Measurements from ENCODE around the gene FUBP3. TPM values are rescaled to one million over a fixed set of nuclear protein-coding genes. Genes with fewer than 3 reads are reported as not detected.

Gene FUBP3
- total RNA-seq, 1 donor from 2014 or later: 87.2 TPM

DNA sequence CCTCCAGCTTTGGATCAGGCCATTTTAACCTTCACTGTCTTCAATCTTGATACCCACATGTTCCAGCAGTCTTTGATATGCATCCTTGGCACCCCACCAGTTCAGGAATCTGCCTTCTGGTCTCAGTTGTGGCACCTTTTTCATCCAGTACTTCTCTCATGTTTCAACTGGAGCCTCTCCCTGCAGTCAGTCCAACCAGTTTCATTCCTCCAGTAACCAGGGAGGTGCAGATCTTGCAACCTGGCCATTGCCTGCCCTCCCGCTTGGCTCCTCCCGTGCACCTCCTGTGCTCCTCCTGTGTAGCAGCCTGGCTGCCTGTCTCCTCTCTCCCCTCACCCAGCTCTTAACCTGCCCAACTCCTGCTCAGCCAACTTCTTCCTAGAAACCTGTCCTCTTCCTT, 20.2 kb downstream of the FUBP3 start:
- Histone ChIP-seq H3K4me3 (no peak overlapping the region), H3F3A (ENCODE audit: low read depth) (peaks cover 4% of the 10 kb centered on the region), H3K4me1 (no peaks in the 10 kb centered on the region), H2AFZ (replicated peaks) (no peak overlapping the region), H3K4me2 (no peak overlapping the region), H3K79me2 (ENCODE audit: low read depth) (peaks cover 14% of the 10 kb centered on the region), H3K36me3 (peaks cover 6% of the 10 kb centered on the region), H3K27me3 (no peaks in the 10 kb centered on the region), H3K9ac (no peak overlapping the region), H3K9me3 (ENCODE audit: low read depth) (no peaks in the 10 kb centered on the region), H4K20me1 (ENCODE audit: low read depth) (peaks cover 33% of the 10 kb centered on the region), H3K27ac (no peak overlapping the region)
- no peak for DNase-seq (ENCODE audit: low spot score)
- Mint-ChIP-seq H3K36me3 (peaks cover 27% of the 10 kb centered on the region), H3K9me3 (no peaks in the 10 kb centered on the region), H3K27ac (no peak overlapping the region), H3K4me3 (no peak overlapping the region), H3K27me3 (ENCODE audit: insufficient read depth, low read depth) (no peaks in the 10 kb centered on the region), H3K4me1 (no peaks in the 10 kb centered on the region)
- TF ChIP-seq, protein P1, sequence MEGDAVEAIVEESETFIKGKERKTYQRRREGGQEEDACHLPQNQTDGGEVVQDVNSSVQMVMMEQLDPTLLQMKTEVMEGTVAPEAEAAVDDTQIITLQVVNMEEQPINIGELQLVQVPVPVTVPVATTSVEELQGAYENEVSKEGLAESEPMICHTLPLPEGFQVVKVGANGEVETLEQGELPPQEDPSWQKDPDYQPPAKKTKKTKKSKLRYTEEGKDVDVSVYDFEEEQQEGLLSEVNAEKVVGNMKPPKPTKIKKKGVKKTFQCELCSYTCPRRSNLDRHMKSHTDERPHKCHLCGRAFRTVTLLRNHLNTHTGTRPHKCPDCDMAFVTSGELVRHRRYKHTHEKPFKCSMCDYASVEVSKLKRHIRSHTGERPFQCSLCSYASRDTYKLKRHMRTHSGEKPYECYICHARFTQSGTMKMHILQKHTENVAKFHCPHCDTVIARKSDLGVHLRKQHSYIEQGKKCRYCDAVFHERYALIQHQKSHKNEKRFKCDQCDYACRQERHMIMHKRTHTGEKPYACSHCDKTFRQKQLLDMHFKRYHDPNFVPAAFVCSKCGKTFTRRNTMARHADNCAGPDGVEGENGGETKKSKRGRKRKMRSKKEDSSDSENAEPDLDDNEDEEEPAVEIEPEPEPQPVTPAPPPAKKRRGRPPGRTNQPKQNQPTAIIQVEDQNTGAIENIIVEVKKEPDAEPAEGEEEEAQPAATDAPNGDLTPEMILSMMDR (IDR thresholded peaks at IDR 0.05): no peak

DNA sequence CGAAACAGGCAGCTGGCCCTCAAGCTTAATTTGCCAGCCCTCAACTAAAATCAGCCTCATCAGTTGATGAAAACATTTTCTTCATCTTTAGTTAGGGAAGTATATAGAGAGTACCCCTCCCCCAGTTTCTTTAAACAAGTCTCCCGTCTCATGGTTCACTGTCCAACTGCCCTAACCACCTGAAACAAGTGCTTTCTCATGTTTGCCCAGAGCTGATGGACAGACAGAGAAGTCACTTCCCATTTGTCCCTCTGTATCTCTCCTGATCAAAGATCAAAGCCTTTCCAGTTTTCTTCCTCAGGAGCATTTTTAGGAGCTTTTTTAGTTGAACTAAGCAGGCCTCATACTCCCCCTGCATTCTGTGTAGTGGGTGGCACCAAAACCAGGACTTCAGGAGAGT, 21.7 kb downstream of the FUBP3 start:
- Histone ChIP-seq H2AFZ (replicated peaks) (no peak overlapping the region), H3K4me2 (no peak overlapping the region), H4K20me1 (ENCODE audit: low read depth) (peaks cover 20% of the 10 kb centered on the region), H3K36me3 (peaks cover 6% of the 10 kb centered on the region), H3K27ac (no peak overlapping the region), H3K9ac (no peak overlapping the region), H3K9me3 (ENCODE audit: low read depth) (no peaks in the 10 kb centered on the region), H3K4me1 (no peaks in the 10 kb centered on the region), H3K27me3 (no peaks in the 10 kb centered on the region), H3F3A (ENCODE audit: low read depth) (peaks cover 4% of the 10 kb centered on the region), H3K4me3 (no peak overlapping the region), H3K79me2 (ENCODE audit: low read depth) (peaks cover 6% of the 10 kb centered on the region)
- TF ChIP-seq EZH2 (IDR thresholded peaks at IDR 0.05): no peak
- no peak for TF ChIP-seq EZH2phosphoT487 (IDR thresholded peaks at IDR 0.05)
- TF ChIP-seq, protein P1 (IDR thresholded peaks at IDR 0.05): no peak
- Mint-ChIP-seq H3K4me3 (no peak overlapping the region), H3K9me3 (no peaks in the 10 kb centered on the region), H3K36me3 (peaks cover 29% of the 10 kb centered on the region), H3K4me1 (no peaks in the 10 kb centered on the region), H3K27ac (no peak overlapping the region), H3K27me3 (ENCODE audit: insufficient read depth, low read depth) (no peaks in the 10 kb centered on the region)
- DNase-seq (ENCODE audit: low spot score): no peak

DNA sequence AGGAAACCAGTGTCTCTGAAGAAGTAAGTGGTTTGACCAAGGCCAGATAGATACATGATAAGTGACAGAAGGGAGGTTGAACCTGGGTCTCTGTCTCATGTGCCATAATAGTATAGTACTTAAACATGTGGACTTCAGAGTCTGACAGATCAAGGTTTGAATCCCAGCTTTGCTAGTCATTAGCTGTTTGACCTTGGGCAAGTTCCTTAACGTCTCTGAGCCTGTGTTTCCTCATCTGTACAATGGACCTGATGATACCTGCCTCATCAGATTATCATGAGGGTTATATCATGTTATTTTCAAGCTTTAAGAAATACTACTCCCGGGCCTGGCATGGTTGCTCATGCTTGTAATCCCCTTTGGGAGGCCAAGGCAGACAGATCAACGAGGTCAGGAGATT, 24.9 kb downstream of the FUBP3 start:
- H3K9ac ChIP-seq: no peak overlapping the region
- no peaks in the 10 kb centered on the region for H3K36me3 ChIP-seq
- H3F3A ChIP-seq (ENCODE audit: low read depth): peaks cover 14% of the 10 kb centered on the region
- TF ChIP-seq, protein P1 (IDR thresholded peaks at IDR 0.05): no peak
- TF ChIP-seq EZH2phosphoT487 (IDR thresholded peaks at IDR 0.05) (no peak), EZH2 (IDR thresholded peaks at IDR 0.05) (no peak)
- Mint-ChIP-seq H3K4me3 (no peak overlapping the region), H3K9me3 (no peaks in the 10 kb centered on the region), H3K27me3 (ENCODE audit: insufficient read depth, low read depth) (no peaks in the 10 kb centered on the region), H3K4me1 (peaks cover 12% of the 10 kb centered on the region), H3K36me3 (peaks cover 22% of the 10 kb centered on the region), H3K27ac (no peak overlapping the region)
- H3K27ac ChIP-seq: no peak overlapping the region
- H3K27me3 ChIP-seq: no peaks in the 10 kb centered on the region
- DNase-seq (ENCODE audit: low spot score): no peak
- peaks cover 15% of the 10 kb centered on the region for H3K79me2 ChIP-seq (ENCODE audit: low read depth)
- no peaks in the 10 kb centered on the region for H3K9me3 ChIP-seq (ENCODE audit: low read depth)
- H4K20me1 ChIP-seq (ENCODE audit: low read depth): peaks cover 26% of the 10 kb centered on the region
- H2AFZ ChIP-seq (replicated peaks): no peak overlapping the region
- H3K4me3 ChIP-seq: no peak overlapping the region
- peaks cover 9% of the 10 kb centered on the region for H3K4me1 ChIP-seq
- H3K4me2 ChIP-seq: no peak overlapping the region

Measured in neural progenitor cell (in vitro differentiated cells).